Prostate gland (tissue), 2 donors: ENCODE measurements around the gene ESRRB. TPM values are rescaled to one million over a fixed set of nuclear protein-coding genes. Genes with fewer than 3 reads are reported as not detected.

Experiments
- DNase-seq: peaks from one replicate; pipeline ENCODE4 v3.0.0-alpha.2; 2019; ENCODE audit warnings: low spot score
- H3K27ac ChIP-seq, 2 donors: fragments of 200-600 bp; sonication (generic); 2 replicates each; pipeline ENCODE4 v1.5.1; 2017 to 2019
- H3K27me3 ChIP-seq: fragments of 200-600 bp; sonication (generic); replicated peaks from 2 replicates; pipeline ENCODE4 v1.5.1; 2019; ENCODE audit not compliant: insufficient read depth
- H3K36me3 ChIP-seq, 2 donors: fragments of 200-600 bp; sonication (generic); 1 replicate in 1 of 2; 2 replicates in 1 of 2; pipeline versions ENCODE4 v1.5.1 to v1.8.1; 2017 to 2019
- H3K4me1 ChIP-seq: fragments of 200-600 bp; sonication (generic); replicated peaks from 2 replicates; pipeline ENCODE4 v1.5.1; 2019
- H3K4me3 ChIP-seq, 2 donors: fragments of 200-600 bp; sonication (generic); 2 replicates each; pipeline ENCODE4 v1.5.1; 2017 to 2019
- H3K9me3 ChIP-seq: fragments of 200-600 bp; sonication (generic); 2 replicates; pipeline ENCODE4 v1.5.1; 2017
- CTCF ChIP-seq, 4 experiments: fragments of 200-600 bp in 2 of 4; fragments of 450-650 bp in 2 of 4; sonication (generic) in 2 of 4; IDR thresholded peaks; 1 replicate in 3 of 4; 2 replicates in 1 of 4; pipeline ENCODE4 v1.5.1; 2016 to 2019; ENCODE audit warnings: antibody characterized with exemption in 4 of 4, mild to moderate bottlenecking in 2 of 4, moderate library complexity in 2 of 4
- POLR2A ChIP-seq: fragments of 450-650 bp; IDR thresholded peaks from one replicate; pipeline ENCODE4 v1.6.1; 2016; ENCODE audit warnings: antibody characterized with exemption, mild to moderate bottlenecking
- POLR2AphosphoS5 ChIP-seq: sonication (generic); formaldehyde crosslinking; IDR thresholded peaks from one replicate; pipeline ENCODE4 v1.6.1; 2017; ENCODE audit warnings: antibody characterized with exemption
- WGBS: methylation state at CpG from one replicate; pipeline ENCODE4 v1.1.5; 2018; 5-methylcytosine and 5-hydroxymethylcytosine counted together
- intact Hi-C: fragments of 100-400 bp; cut with DNase I; formaldehyde crosslinking; loops from one replicate; pipeline ENCODE4 v1.14.2; 2022
- total RNA-seq, 2 donors: library from RNA; depleted of rRNA; stranded (reverse); fragments of >200 nt; gene quantifications; one replicate each; pipeline ENCODE4 v1.1.0, GENCODE V29; 2016

Gene ESRRB
- total RNA-seq, 2 donors from 2014 or later, result 0.32 TPM; not detected in 1

GRCh38 chr14:76343386-76343785 lies 32.6 kb upstream of the ESRRB start:
- Histone ChIP-seq H3K27me3 (no peaks in the 10 kb centered on the region), H3K4me3 (no peak overlapping the region), H3K4me1 (no peaks in the 10 kb centered on the region), H3K9me3 (no peaks in the 10 kb centered on the region), H3K36me3 (no peaks in the 10 kb centered on the region), H3K27ac (no peak overlapping the region)
- intact Hi-C loops, result no loop called here
- no peak for TF ChIP-seq POLR2AphosphoS5
- TF ChIP-seq CTCF (IDR thresholded peaks at IDR 0.05), result no peak
- TF ChIP-seq POLR2A, result no peak
- no peak for DNase-seq
- WGBS, result 78% methylated on average over 4 of the region's 4 CpGs

GRCh38 chr14:76346391-76347160 lies 29.4 kb upstream of the ESRRB start:
- no peaks in the 10 kb centered on the region for H3K36me3 ChIP-seq
- no peak overlapping the region for H3K27ac ChIP-seq
- no peaks in the 10 kb centered on the region for H3K4me1 ChIP-seq
- no peak overlapping the region for H3K4me3 ChIP-seq
- TF ChIP-seq CTCF (IDR thresholded peaks at IDR 0.05), result no peak
- TF ChIP-seq POLR2A, result no peak
- TF ChIP-seq POLR2AphosphoS5, result no peak
- intact Hi-C loops, result no loop called here
- no peak for DNase-seq
- WGBS, result 53% methylated on average over 8 of the region's 8 CpGs
- no peaks in the 10 kb centered on the region for H3K27me3 ChIP-seq
- no peaks in the 10 kb centered on the region for H3K9me3 ChIP-seq

GRCh38 chr14:76348898-76349297 lies 27.0 kb upstream of the ESRRB start:
- Histone ChIP-seq H3K27ac (no peak overlapping the region), H3K9me3 (no peaks in the 10 kb centered on the region), H3K4me1 (no peaks in the 10 kb centered on the region), H3K27me3 (no peaks in the 10 kb centered on the region), H3K4me3 (no peak overlapping the region), H3K36me3 (no peaks in the 10 kb centered on the region)
- intact Hi-C loops, result no loop called here
- WGBS, result 44% methylated on average over 8 of the region's 8 CpGs
- TF ChIP-seq POLR2AphosphoS5 (no peak), POLR2A (no peak), CTCF (IDR thresholded peaks at IDR 0.05) (no peak)
- DNase-seq, result no peak

- WGBS, result 63% methylated on average over 4 of the region's 4 CpGs
- no peak for TF ChIP-seq POLR2A
- no peaks in the 10 kb centered on the region for H3K4me1 ChIP-seq
Observed at GRCh38 chr14:76349993-76350392, 25.9 kb upstream of the ESRRB start.

GRCh38 chr14:76350671-76351070 lies 25.3 kb upstream of the ESRRB start:
- H3K4me3 ChIP-seq, result no peak overlapping the region
- intact Hi-C loops, result loop anchor here (10.0 kb wide), 1 partner anchor 446 kb away; no protein-coding TSS in a partner anchor
- WGBS, result 93% methylated on average over 5 of the region's 5 CpGs
- no peak overlapping the region for H3K27ac ChIP-seq
- no peak for DNase-seq
- no peaks in the 10 kb centered on the region for H3K4me1 ChIP-seq
- no peaks in the 10 kb centered on the region for H3K27me3 ChIP-seq
- TF ChIP-seq POLR2A (no peak), CTCF (IDR thresholded peaks at IDR 0.05) (no peak), POLR2AphosphoS5 (no peak)
- no peaks in the 10 kb centered on the region for H3K9me3 ChIP-seq
- H3K36me3 ChIP-seq, result no peaks in the 10 kb centered on the region

More at GRCh38 chr14:76349993-76350392, 25.9 kb upstream of the ESRRB start:
- Histone ChIP-seq H3K36me3 (no peaks in the 10 kb centered on the region), H3K9me3 (no peaks in the 10 kb centered on the region), H3K4me3 (no peak overlapping the region), H3K27me3 (no peaks in the 10 kb centered on the region), H3K27ac (no peak overlapping the region)
- intact Hi-C loops, result loop anchor here (10.0 kb wide), 1 partner anchor 445 kb away; no protein-coding TSS in a partner anchor
- DNase-seq, result no peak
